IMR-90 (cell line): ENCODE measurements around the gene YPEL4. TPM values are rescaled to one million over a fixed set of nuclear protein-coding genes. Genes with fewer than 3 reads are reported as not detected.

Source experiments
- ATAC-seq: fragments of 200-7000 bp; cut with Tn5 transposase; 2 replicates; pipeline ENCODE4 v1.9.1; 2020; ENCODE audit warnings: low read depth, mild to moderate bottlenecking, moderate library complexity
- BruUV-seq: library from RNA; stranded (reverse); fragments of 400-500 nt; replicated peaks from 2 replicates; lab custom pipeline; 2021; lab: Mats Ljungman, UMichigan
- CTCF ChIA-PET: fragments of 300-600 bp; formaldehyde crosslinking; extraction: SDS; loops from one replicate; lab custom pipeline; 2021; ENCODE audit warnings: antibody characterized with exemption; lab: Yijun Ruan, JAX
- POLR2A ChIA-PET: fragments of 300-600 bp; sonication (Branson Sonifier 250); formaldehyde crosslinking; loops from one replicate; lab custom pipeline; 2022; ENCODE audit warnings: antibody characterized with exemption; ENCODE audit not compliant: unreplicated experiment; lab: Charles Lee
- DNase-seq: peaks from one replicate; pipeline ENCODE4 v3.0.0; 2013
- H2AFZ ChIP-seq: replicated peaks from 2 replicates; pipeline ENCODE3; 2013; ENCODE audit warnings: low read length, mild to moderate bottlenecking; ENCODE audit not compliant: poor library complexity
- H2AK5ac ChIP-seq: 2 replicates; pipeline ENCODE4 v1.6.1; 2013; ENCODE audit warnings: low read depth, low read length, inconsistent platforms
- H2AK9ac ChIP-seq: replicated peaks from 2 replicates; pipeline ENCODE3; 2013; ENCODE audit warnings: mild to moderate bottlenecking, low read depth, low read length, moderate library complexity; ENCODE audit not compliant: poor library complexity
- H2BK120ac ChIP-seq: 2 replicates; pipeline ENCODE4 v1.6.1; 2013; ENCODE audit warnings: low read depth, low read length, inconsistent platforms
- H2BK15ac ChIP-seq: 3 replicates; pipeline ENCODE4 v1.6.1; 2013; ENCODE audit warnings: low read depth, low read length, inconsistent platforms
- H2BK20ac ChIP-seq: 2 replicates; pipeline ENCODE4 v1.6.1; 2013; ENCODE audit warnings: low read depth, mild to moderate bottlenecking, inconsistent platforms, low read length, moderate library complexity
- H2BK5ac ChIP-seq: 2 replicates; pipeline ENCODE4 v1.6.1; 2013; ENCODE audit warnings: mild to moderate bottlenecking, low read depth, low read length, inconsistent platforms; ENCODE audit not compliant: poor library complexity, severe bottlenecking
- H3K14ac ChIP-seq: replicated peaks from 2 replicates; pipeline ENCODE4 v1.6.1; 2013; ENCODE audit warnings: low read depth, low read length, inconsistent platforms
- H3K18ac ChIP-seq: 2 replicates; pipeline ENCODE4 v1.6.1; 2013; ENCODE audit warnings: low read depth, low read length, control low read depth
- H3K23ac ChIP-seq: 2 replicates; pipeline ENCODE4 v1.6.1; 2013; ENCODE audit warnings: low read depth, low read length, inconsistent platforms
- H3K27ac ChIP-seq: 2 replicates; pipeline ENCODE4 v1.5.1; 2013; ENCODE audit warnings: mild to moderate bottlenecking, control low read depth, low read length; ENCODE audit not compliant: insufficient read depth
- H3K27me3 ChIP-seq: 2 replicates; pipeline ENCODE4 v1.6.1; 2013; ENCODE audit warnings: low read length; ENCODE audit not compliant: control insufficient read depth, insufficient read depth
- H3K36me3 ChIP-seq: 2 replicates; pipeline ENCODE4 v1.6.1; 2013; ENCODE audit warnings: low read length, mixed read lengths; ENCODE audit not compliant: control insufficient read depth, insufficient read depth
- H3K4ac ChIP-seq: 2 replicates; pipeline ENCODE4 v1.6.1; 2013; ENCODE audit warnings: low read depth, low read length, inconsistent platforms
- H3K4me1 ChIP-seq: 2 replicates; pipeline ENCODE4 v1.6.1; 2013; ENCODE audit warnings: low read length, mixed read lengths; ENCODE audit not compliant: control insufficient read depth, insufficient read depth
- H3K4me2 ChIP-seq: 2 replicates; pipeline ENCODE4 v1.6.1; 2013; ENCODE audit warnings: low read depth, mild to moderate bottlenecking, control low read depth, low read length, moderate library complexity
- H3K4me3 ChIP-seq: 2 replicates; pipeline ENCODE4 v1.5.1; 2013; ENCODE audit warnings: low read depth, mild to moderate bottlenecking, control low read depth, low read length, moderate library complexity; ENCODE audit not compliant: insufficient read depth
- H3K56ac ChIP-seq: 2 replicates; pipeline ENCODE4 v1.6.1; 2013; ENCODE audit warnings: low read length, inconsistent platforms; ENCODE audit not compliant: insufficient read depth; ENCODE audit errors: extremely low read depth
- H3K79me1 ChIP-seq, 2 experiments: 2 replicates each; pipeline ENCODE4 v1.6.1; 2013; ENCODE audit warnings: low read length in 2 of 2, inconsistent platforms in 1 of 2, low read depth in 1 of 2
- H3K9ac ChIP-seq: 2 replicates; pipeline ENCODE4 v1.6.1; 2013; ENCODE audit warnings: low read depth, low read length, control low read depth
- H3K9me1 ChIP-seq: 2 replicates; pipeline ENCODE4 v1.6.1; 2013; ENCODE audit warnings: low read length, inconsistent platforms; ENCODE audit not compliant: insufficient read depth
- H3K9me3 ChIP-seq: 2 replicates; pipeline ENCODE4 v1.6.1; 2013; ENCODE audit warnings: low read length; ENCODE audit not compliant: control insufficient read depth, insufficient read depth
- H4K20me1 ChIP-seq: 2 replicates; pipeline ENCODE4 v1.6.1; 2013; ENCODE audit warnings: low read length, inconsistent platforms; ENCODE audit not compliant: insufficient read depth
- H4K5ac ChIP-seq: 2 replicates; pipeline ENCODE4 v1.6.1; 2013; ENCODE audit warnings: mild to moderate bottlenecking, low read depth, low read length, control low read depth
- H4K8ac ChIP-seq, 2 experiments: 2 replicates each; pipeline ENCODE4 v1.6.1; 2013; ENCODE audit warnings: low read depth in 2 of 2, low read length in 2 of 2, control low read depth in 1 of 2, inconsistent platforms in 1 of 2
- H4K91ac ChIP-seq: 2 replicates; pipeline ENCODE4 v1.6.1; 2013; ENCODE audit warnings: low read depth, low read length, inconsistent platforms; ENCODE audit not compliant: insufficient read depth
- BHLHE40 ChIP-seq: fragments of 150-350 bp; IDR thresholded peaks from 2 replicates; pipeline ENCODE4 v1.6.1; 2016; ENCODE audit warnings: mild to moderate bottlenecking, low read depth, low read length
- CEBPB ChIP-seq: IDR thresholded peaks from 2 replicates; pipeline ENCODE4 v1.6.1; 2012; ENCODE audit warnings: low read depth, low read length, improper control_type of control experiment
- CHD1 ChIP-seq: IDR thresholded peaks from 2 replicates; pipeline ENCODE4 v1.6.1; 2012; ENCODE audit warnings: low read depth, low read length, improper control_type of control experiment
- CTCF ChIP-seq: conservative IDR thresholded peaks from 2 replicates; pipeline ENCODE4 v1.5.1; 2012; ENCODE audit warnings: mild to moderate bottlenecking, low read depth, low read length, improper control_type of control experiment
- ELK1 ChIP-seq: fragments of 150-350 bp; IDR thresholded peaks from 2 replicates; pipeline ENCODE4 v1.6.1; 2016; ENCODE audit warnings: low read depth, mild to moderate bottlenecking, low read length, moderate library complexity, borderline replicate concordance
- FOS ChIP-seq: fragments of 150-350 bp; IDR thresholded peaks from 2 replicates; pipeline ENCODE4 v1.6.1; 2016; ENCODE audit warnings: low read depth, low read length
- MAFK ChIP-seq: IDR thresholded peaks from 2 replicates; pipeline ENCODE4 v1.6.1; 2012; ENCODE audit warnings: low read depth, low read length, improper control_type of control experiment
- MAZ ChIP-seq: IDR thresholded peaks from 2 replicates; pipeline ENCODE4 v1.6.1; 2012; ENCODE audit warnings: low read depth, mild to moderate bottlenecking, low read length, improper control_type of control experiment, moderate library complexity, borderline replicate concordance
- MXI1 ChIP-seq: IDR thresholded peaks from 2 replicates; pipeline ENCODE4 v1.6.1; 2012; ENCODE audit warnings: low read depth, mild to moderate bottlenecking, low read length, moderate library complexity, borderline replicate concordance
- NFE2L2 ChIP-seq: fragments of 150-350 bp; IDR thresholded peaks from 2 replicates; pipeline ENCODE4 v1.6.1; 2016; ENCODE audit warnings: low read depth, mild to moderate bottlenecking, low read length
- POLR2A ChIP-seq: IDR thresholded peaks from 2 replicates; pipeline ENCODE4 v1.6.1; 2012; ENCODE audit warnings: mild to moderate bottlenecking, low read depth, low read length
- RAD21 ChIP-seq: IDR thresholded peaks from 2 replicates; pipeline ENCODE4 v1.6.1; 2012; ENCODE audit warnings: low read length, improper control_type of control experiment
- RCOR1 ChIP-seq: IDR thresholded peaks from 2 replicates; pipeline ENCODE4 v1.6.1; 2012; ENCODE audit warnings: mild to moderate bottlenecking, low read length, improper control_type of control experiment; ENCODE audit not compliant: insufficient replicate concordance
- RFX5 ChIP-seq: IDR thresholded peaks from 2 replicates; pipeline ENCODE4 v1.8.0; 2012; ENCODE audit warnings: low read depth, mild to moderate bottlenecking, low read length, moderate library complexity
- SMC3 ChIP-seq: fragments of 150-350 bp; IDR thresholded peaks from 2 replicates; pipeline ENCODE4 v1.6.1; 2016; ENCODE audit warnings: low read depth, mild to moderate bottlenecking, antibody characterized with exemption, low read length, moderate library complexity
- USF2 ChIP-seq: fragments of 150-350 bp; IDR thresholded peaks from 2 replicates; pipeline ENCODE4 v1.6.1; 2017; ENCODE audit warnings: mild to moderate bottlenecking, antibody characterized with exemption, low read length, low read depth
- WGBS, 2 experiments: methylation state at CpG; one replicate each; pipeline versions ENCODE4 v1.1.5 to v1.1.7; 2013; ENCODE audit warnings: missing lambda C conversion rate in 2 of 2; ENCODE audit not compliant: insufficient read length in 1 of 2; ENCODE audit errors: extremely low coverage in 2 of 2; 5-methylcytosine and 5-hydroxymethylcytosine counted together
- dilution Hi-C: fragments of 300-500 bp; cut with HindIII; formaldehyde crosslinking; loops from one replicate; pipeline ENCODE4 v1.14.3; 2018; ENCODE audit warnings: low sequenced_read_pairs; ENCODE audit not compliant: unreplicated experiment
- in situ Hi-C: fragments of 300-500 bp; cut with MboI; formaldehyde crosslinking; loops from 3 replicates; pipeline ENCODE4 v1.14.3; 2019; ENCODE audit warnings: low sequenced_read_pairs, inconsistent platforms, mixed read lengths
- intact Hi-C: fragments of 100-400 bp; cut with micrococcal nuclease; formaldehyde crosslinking; loops from 2 replicates; pipeline ENCODE4 v1.10.0; 2022
- polyA plus RNA-seq, 3 experiments: library from polyadenylated mRNA; depleted of rRNA; stranded (reverse); fragments of >200 nt; gene quantifications; 2 replicates each; pipeline ENCODE4 v1.2.3, GENCODE V29; 2012; ENCODE audit warnings: low replicate concordance in 1 of 3
- total RNA-seq: library from RNA; depleted of rRNA; stranded (reverse); fragments of >200 nt; gene quantifications from 2 replicates; pipeline ENCODE4 v1.2.3, GENCODE V29; 2012

YPEL4 gene
- total and polyA plus RNA-seq, 2 of the 4 experiments (the other 2 are of a cell fraction): 0.18 to 0.79 TPM

GRCh38 chr11:57616595-57616994, 33.1 kb downstream of the YPEL4 start:
- no peak overlapping the region for H2AK9ac ChIP-seq
- H3K9ac ChIP-seq: no peak overlapping the region
- no peak overlapping the region for H2BK120ac ChIP-seq
- TF ChIP-seq RFX5 (no peak), POLR2A (no peak), RAD21 (no peak), MXI1 (no peak), BHLHE40 (no peak), CHD1 (no peak), MAZ (no peak), RCOR1 (no peak), NFE2L2 (no peak), FOS (no peak), ELK1 (no peak), USF2 (no peak), SMC3 (no peak), MAFK (no peak), CEBPB (no peak), CTCF (no peak)
- H3K79me1 ChIP-seq: no peaks in the 10 kb centered on the region
- H2BK15ac ChIP-seq: no peak overlapping the region
- H2BK5ac ChIP-seq: no peak overlapping the region
- dilution Hi-C loops: no loop called here
- no peaks in the 10 kb centered on the region for H4K20me1 ChIP-seq
- no peak for DNase-seq
- no peak overlapping the region for H3K4me2 ChIP-seq
- no peak overlapping the region for H3K14ac ChIP-seq
- ATAC-seq: no peak
- CTCF ChIA-PET: interaction anchor here (0.6 kb wide), 1 partner anchor 27 kb away, joined by 3 read pairs; no protein-coding TSS in a partner anchor
- no peak overlapping the region for H3K27ac ChIP-seq
- H3K36me3 ChIP-seq: peaks cover 8% of the 10 kb centered on the region
- WGBS, 2 experiments: no CpG with 5 or more reads among the region's 3 CpGs
- H3K9me1 ChIP-seq: no peaks in the 10 kb centered on the region
- H4K5ac ChIP-seq: no peak overlapping the region
- no peak overlapping the region for H3K56ac ChIP-seq
- intact Hi-C loops: no loop called here
- no peak overlapping the region for H4K8ac ChIP-seq
- H3K18ac ChIP-seq: no peak overlapping the region
- no TSS peak for BruUV-seq
- no peak overlapping the region for H3K4ac ChIP-seq
- peaks cover 4% of the 10 kb centered on the region; the same call in 1 of the 2 replicates for H3K9me3 ChIP-seq
- POLR2A ChIA-PET: no interaction called here
- H4K91ac ChIP-seq: no peak overlapping the region
- no peak overlapping the region for H2AK5ac ChIP-seq
- in situ Hi-C loops: no loop called here
- no peaks in the 10 kb centered on the region for H3K27me3 ChIP-seq
- H3K23ac ChIP-seq: no peak overlapping the region
- no peaks in the 10 kb centered on the region for H3K4me1 ChIP-seq
- no peak overlapping the region for H3K4me3 ChIP-seq
- H2AFZ ChIP-seq: no peak overlapping the region
- H2BK20ac ChIP-seq: no peak overlapping the region
